GM19438 (cell line): Measurements from ENCODE around the gene LYSMD1.

Source experiments
- ATAC-seq: cut with Tn5 transposase; IDR thresholded peaks from one replicate; pipeline ENCODE4 v1.9.1; 2021; ENCODE audit warnings: low read depth; ENCODE audit not compliant: unreplicated experiment

Gene LYSMD1

DNA sequence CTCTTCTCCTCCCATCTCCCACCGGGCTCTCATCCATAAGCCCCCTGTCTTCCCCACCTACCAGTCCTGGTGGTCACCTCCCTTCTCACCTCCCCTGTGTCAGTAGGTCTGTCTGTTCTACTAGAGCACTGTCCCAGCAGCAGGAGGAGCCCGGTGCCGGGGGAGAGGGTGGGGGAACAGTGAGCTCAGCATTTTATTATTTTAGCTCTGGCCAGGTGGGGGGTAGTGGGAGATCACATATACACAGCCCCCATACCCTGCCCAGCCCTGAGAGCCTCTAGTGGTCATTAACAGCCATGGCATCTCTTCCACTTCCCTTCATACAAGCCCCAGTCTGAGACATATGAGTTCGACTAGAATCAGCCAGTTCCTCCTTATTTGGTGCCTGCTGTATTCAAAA lies 10.2 kb upstream of the LYSMD1 start, which contains the start of gene TMOD4:
TMOD4 (minus strand) TSS at position 119 of the 400 bp plus-strand sequence. CDS start 1,106 bp downstream, outside the sequence.
- ATAC-seq, result no peak

DNA sequence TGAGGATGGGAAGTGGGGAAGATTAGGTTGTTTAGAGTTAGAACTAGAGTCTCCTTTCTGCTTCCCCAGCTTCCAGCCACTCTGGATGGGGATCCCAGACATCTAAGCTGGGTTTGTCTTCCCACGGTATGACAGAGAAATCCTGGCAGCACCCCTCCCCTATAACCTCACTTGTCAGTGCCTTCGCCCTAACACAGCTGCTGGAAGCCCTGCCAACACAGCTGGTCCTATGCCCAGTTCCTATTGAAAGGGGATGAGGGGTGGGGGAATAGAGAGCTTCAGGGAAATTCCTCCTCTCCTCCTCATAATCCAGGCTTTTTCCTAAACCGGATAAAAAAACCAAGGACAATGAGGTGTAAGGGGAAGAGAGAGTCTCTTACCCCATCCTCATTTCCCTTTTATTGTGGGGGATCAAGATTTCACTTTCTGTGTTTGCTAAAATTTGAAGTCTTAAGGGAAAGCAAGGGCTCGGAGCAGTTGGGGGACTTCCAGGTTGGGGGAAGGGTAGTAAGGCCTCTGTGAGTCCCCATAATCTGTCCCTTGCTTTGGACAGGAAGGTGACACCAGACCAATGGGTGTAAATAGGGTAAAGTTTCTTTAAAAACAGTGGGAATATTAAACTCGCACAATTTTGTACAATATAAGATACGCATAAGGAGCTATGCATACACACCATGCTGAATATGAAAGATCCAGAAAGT lies 9.5 kb upstream of the LYSMD1 start:
- no peak for ATAC-seq

DNA sequence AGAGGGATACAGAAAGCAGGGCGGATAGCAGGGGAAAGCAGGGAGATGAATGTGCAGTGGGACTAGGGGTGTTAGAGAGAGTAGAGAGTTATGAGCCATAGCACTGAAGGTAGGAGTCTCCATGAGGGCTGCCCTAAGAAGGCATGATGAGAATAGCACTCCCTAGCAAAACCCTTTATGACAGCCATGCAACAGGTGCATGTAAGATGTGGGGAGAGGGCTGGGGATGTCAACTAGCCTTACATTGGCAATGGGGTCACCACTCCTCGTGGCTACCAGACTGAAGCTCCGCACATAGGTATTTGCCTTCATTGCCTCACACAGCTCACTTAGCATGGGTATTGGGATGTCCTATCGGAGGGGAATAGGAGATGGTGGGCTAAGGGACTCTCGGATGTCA lies 5.5 kb upstream of the LYSMD1 start:
- no peak for ATAC-seq

DNA sequence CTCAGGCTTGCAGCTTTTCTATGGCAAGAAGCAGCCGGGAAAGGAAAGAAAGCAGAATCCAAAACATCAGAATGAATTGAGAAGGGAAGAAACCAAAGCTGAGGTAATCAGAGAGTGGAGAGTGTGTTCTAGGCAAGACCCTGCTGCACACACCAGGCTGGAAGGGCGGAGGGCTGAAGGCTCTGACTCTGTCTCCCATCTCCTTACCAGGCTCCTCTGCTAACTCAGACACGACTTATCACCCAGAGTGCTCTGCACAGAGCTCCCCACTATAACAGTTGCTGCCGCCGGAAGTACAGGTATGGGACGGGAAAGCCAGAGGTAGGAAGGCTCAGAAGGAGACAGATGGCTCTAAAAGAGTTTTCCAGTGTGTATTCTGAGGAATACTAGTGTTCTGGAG lies 1.4 kb upstream of the LYSMD1 start:
- no peak for ATAC-seq

- no peak for ATAC-seq
These were observed 829 bp upstream of the LYSMD1 start for GRCh38 chr1:151166505-151166956.

DNA sequence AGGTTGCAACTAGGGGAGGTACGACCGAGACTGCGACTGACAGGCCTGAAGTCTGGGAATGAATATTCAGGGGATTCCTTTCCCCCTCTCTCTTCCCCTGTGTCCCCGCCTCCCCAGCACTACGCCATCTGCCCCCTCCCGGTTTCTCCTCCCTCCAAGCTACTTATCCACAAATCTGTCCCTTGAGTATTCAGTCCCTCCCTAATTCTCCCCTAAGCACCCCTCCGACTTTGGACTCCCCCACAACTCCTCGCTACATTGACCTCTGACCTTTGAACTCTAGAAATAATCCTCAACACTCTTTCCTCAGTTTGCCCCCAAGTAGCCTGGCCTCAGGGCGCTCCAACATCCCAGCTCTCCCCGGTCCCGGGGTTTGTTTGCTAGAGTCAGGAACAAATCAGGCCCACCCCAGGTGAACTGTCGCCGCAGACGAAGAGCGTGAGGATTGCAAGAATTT lies 393 bp downstream of the LYSMD1 start:
- ATAC-seq, result peak; percentile 16

DNA sequence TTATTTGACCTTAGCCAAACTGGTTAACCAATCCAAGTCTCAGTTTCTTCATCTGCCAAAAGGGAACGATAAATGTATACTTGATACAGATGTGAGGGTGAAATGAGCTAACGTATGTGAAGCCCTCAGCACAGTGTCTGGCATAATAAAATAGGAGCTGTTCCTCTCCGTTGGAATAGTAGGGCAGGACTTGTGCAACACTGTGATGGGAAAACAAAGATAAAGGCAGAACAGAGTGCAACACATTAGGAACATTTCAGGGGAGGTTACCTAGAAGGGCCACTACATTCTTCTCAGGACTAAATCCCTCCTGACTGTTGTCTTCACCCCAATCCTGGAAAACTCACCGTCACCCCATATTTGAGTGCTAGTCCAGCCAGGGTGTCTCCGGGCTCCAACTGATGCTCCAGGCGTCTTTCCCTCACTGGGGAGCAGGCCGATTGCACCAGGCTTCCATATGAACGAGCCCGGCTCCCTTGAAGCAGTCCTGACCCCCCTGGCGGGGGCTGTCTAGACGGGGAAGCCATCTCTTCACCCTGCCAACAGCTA lies 896 bp downstream of the LYSMD1 start:
- ATAC-seq, result no peak

GRCh38 chr1:151159373-151159772 lies 6.3 kb downstream of the LYSMD1 start:
- no peak for ATAC-seq

DNA sequence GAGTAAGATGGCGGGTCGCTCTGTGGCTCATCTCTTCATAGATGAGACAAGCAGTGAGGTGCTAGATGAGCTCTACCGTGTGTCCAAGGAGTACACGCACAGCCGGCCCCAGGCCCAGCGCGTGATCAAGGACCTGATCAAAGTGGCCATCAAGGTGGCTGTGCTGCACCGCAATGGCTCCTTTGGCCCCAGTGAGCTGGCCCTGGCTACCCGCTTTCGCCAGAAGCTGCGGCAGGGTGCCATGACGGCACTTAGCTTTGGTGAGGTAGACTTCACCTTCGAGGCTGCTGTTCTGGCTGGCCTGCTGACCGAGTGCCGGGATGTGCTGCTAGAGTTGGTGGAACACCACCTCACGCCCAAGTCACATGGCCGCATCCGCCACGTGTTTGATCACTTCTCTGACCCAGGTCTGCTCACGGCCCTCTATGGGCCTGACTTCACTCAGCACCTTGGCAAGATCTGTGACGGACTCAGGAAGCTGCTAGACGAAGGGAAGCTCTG lies 6.9 kb downstream of the LYSMD1 start:
- no peak for ATAC-seq

DNA sequence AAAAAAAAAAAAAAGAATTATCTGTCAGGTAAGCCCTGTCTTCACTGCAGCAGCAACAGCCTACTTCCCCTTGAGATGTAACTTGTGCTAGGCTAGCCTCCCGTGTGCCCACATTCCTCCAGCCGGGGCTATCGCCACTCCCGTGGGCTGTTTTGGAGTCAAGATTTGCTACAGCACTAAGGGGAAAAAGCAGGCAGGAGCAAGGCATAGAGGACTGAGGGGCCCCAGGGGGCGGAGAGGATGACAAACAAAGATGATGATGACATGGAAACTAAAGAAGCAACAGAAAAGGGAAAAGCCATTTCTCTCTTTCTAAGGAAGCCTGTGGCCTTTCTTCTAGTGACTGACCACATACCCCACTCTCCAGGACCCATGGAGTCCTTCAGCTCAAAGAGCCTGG lies 7.4 kb downstream of the LYSMD1 start:
- ATAC-seq, result no peak

DNA sequence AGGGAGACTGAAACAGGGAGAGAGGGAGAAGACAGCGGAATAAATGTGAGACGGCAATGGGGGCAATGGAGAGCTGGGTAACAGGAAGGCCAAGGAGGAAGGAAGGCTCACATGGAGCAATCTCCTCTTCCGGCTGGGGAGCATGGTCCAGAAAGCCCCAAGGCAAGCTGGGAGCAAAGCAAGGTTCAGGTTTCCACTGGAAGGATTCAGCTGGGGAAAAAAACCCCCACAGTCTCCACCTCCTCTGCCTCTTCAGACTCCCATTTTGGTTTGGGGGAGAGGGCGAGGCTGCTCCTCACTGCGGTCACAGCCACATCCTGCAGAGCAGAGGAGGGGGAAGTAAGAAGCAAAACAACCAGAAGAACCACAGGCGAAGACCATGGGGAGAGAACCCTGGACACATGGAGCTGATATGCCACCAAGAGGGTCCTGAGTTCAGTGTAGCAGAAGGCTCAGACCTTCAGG lies 8.6 kb downstream of the LYSMD1 start:
- peak; percentile 51 for ATAC-seq

DNA sequence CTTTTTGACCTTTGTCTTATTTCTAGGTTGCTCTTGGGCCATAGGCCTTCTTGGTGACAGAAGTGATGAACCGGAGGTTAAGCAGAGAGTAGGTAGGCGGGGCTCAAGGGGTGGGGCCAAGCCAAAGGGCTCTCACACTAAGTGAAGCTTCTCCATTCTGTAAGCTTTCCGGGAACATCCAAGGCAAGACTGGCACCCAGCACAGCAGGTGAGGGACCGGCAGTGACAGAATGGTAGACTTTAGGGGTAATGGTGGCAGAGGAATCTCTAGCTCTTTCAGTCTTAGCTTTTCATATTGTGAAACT lies 9.2 kb downstream of the LYSMD1 start, which contains the start of gene TNFAIP8L2:
TNFAIP8L2 (plus strand) TSS at position 135 of the 305 bp plus-strand sequence. CDS start 2,049 bp downstream, outside the sequence.
- peak; percentile 62 for ATAC-seq

GRCh38 chr1:151147665-151148064 lies 18.0 kb downstream of the LYSMD1 start:
- no peak for ATAC-seq

- ATAC-seq, result no peak
These were observed 18.6 kb downstream of the LYSMD1 start for GRCh38 chr1:151147132-151147503.

- peak; percentile 99 for ATAC-seq
These were observed 19.1 kb downstream of the LYSMD1 start, which contains the start of gene SEMA6C for GRCh38 chr1:151146412-151147131. Gene SEMA6C, minus strand, starts transcription at chr1:151146631. Its CDS starts 4,010 bp downstream, at chr1:151142621.

- peak; percentile 5 for ATAC-seq
These were observed 19.7 kb downstream of the LYSMD1 start for GRCh38 chr1:151146072-151146411.

- ATAC-seq, result no peak
These were observed 20.2 kb downstream of the LYSMD1 start for GRCh38 chr1:151145304-151146071.

DNA sequence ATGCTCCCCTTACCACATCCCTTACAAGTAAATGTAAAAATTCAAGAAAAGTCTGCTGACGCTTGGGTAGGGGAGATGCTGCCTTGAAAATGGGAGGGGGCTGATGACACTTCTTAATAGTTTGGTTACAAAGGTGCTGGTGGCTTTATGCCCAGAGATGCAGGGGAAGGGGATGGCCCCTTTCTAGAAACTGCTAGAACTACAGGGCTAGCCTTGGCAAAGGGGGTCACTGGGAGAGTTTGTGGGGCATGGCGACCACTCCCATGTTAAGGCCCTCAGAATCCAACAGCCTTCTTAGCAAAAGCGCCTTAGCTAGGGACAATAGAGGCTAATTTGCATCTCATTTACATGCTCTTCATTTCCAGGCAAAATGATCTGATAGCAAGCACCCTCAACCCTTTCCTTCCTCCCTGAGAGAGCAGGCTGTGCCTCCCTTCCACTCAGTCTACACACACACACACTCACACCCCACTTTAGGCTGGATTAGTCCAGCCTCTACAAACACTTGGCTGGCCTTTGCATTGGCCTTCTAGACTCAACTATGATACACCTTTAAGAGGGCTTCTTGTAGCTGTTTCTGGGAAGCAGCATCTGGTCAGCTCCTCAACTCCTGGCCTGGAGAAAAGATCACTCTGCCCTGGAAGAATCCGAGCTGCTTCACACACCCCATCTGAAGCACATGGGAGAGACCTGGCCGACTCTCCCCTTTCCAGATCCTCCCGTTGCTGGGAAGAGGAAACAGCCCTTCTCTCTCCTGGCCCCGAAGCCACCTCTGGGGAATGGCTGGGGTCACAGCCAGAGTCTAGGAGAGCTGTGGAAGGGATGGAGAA lies 21.0 kb downstream of the LYSMD1 start:
- no peak for ATAC-seq

- ATAC-seq, result no peak
These were observed 21.7 kb downstream of the LYSMD1 start for GRCh38 chr1:151143986-151144385.

GRCh38 chr1:151143057-151143435 lies 22.7 kb downstream of the LYSMD1 start:
- ATAC-seq, result no peak
